ENCODE measurements around the gene KCNJ1. TPM values are rescaled to one million over a fixed set of nuclear protein-coding genes. Genes with fewer than 3 reads are reported as not detected.
A peak's percentile ranks its signal among the peaks of the same experiment; 100 is the strongest.

KCNJ1 gene
- total and polyA plus RNA-seq, 10 of the 15 experiments (the other 5 are each of a cell fraction or from before 2014, with no cell fraction given): not detected

DNA sequence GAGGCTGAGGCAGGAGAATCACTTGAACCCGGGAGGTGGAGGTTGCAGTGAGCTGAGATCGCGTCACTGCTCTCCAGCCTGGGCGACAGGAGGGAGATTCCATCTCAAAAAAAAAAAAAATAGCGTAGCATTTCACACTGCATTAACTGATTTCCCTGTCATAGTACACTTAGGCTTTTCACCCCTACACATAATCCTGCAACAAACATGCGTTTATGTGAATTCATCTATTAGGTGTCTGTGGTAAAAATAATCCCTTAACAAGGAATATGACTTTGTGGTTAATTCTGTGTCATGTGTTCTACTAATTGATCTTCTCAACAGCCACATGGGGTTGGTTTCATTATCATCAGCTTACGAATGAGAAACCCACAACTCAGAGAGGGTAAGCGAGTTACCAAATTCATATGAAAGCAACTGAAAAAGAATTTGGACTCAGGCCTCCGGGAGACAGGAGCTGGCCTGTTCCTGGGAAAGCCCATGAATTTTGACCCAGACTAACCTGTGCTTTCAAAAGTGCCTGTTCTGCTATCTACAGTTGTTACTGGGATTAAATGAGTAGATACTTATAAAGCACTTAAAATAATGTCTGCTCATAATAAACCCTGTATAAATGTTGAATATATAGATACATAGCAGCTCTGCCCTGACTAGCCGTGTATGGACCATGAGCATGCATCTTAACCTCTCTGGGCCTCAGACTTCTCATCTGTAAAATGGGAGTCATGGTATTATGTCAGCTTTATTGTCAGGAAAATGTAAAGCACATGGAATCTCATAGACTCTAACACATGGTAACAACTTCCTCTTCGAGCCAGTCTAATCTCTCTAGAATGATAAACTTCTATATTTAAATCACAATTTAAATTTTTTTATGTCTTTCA, 36.6 kb downstream of the KCNJ1 start (continued):
- TF ChIP-seq NFYA (IDR thresholded peaks at IDR 0.05; ENCODE audit: borderline replicate concordance, low read depth, low read length): no peak
- no peak for TF ChIP-seq IRF4 (IDR thresholded peaks at IDR 0.05; ENCODE audit: low read depth, low read length)
- TF ChIP-seq TCF3 (IDR thresholded peaks at IDR 0.05; ENCODE audit: borderline replicate concordance, insufficient read depth, low read depth, low read length): no peak
- TF ChIP-seq, protein P1, sequence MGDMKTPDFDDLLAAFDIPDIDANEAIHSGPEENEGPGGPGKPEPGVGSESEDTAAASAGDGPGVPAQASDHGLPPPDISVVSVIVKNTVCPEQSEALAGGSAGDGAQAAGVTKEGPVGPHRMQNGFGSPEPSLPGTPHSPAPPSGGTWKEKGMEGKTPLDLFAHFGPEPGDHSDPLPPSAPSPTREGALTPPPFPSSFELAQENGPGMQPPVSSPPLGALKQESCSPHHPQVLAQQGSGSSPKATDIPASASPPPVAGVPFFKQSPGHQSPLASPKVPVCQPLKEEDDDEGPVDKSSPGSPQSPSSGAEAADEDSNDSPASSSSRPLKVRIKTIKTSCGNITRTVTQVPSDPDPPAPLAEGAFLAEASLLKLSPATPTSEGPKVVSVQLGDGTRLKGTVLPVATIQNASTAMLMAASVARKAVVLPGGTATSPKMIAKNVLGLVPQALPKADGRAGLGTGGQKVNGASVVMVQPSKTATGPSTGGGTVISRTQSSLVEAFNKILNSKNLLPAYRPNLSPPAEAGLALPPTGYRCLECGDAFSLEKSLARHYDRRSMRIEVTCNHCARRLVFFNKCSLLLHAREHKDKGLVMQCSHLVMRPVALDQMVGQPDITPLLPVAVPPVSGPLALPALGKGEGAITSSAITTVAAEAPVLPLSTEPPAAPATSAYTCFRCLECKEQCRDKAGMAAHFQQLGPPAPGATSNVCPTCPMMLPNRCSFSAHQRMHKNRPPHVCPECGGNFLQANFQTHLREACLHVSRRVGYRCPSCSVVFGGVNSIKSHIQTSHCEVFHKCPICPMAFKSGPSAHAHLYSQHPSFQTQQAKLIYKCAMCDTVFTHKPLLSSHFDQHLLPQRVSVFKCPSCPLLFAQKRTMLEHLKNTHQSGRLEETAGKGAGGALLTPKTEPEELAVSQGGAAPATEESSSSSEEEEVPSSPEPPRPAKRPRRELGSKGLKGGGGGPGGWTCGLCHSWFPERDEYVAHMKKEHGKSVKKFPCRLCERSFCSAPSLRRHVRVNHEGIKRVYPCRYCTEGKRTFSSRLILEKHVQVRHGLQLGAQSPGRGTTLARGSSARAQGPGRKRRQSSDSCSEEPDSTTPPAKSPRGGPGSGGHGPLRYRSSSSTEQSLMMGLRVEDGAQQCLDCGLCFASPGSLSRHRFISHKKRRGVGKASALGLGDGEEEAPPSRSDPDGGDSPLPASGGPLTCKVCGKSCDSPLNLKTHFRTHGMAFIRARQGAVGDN (IDR thresholded peaks at IDR 0.05): peak; percentile 53; the same call in 1 of the 2 replicates
- TF ChIP-seq SRF (IDR thresholded peaks at IDR 0.05; ENCODE audit: low read depth in 2 of 2, low read length in 2 of 2): no peak
- no peak for TF ChIP-seq NFYB (IDR thresholded peaks at IDR 0.05; ENCODE audit: insufficient read depth, low read depth, low read length)
- no peak for TF ChIP-seq RB1 (IDR thresholded peaks at IDR 0.05; ENCODE audit: borderline replicate concordance)
- no peak for TF ChIP-seq ZZZ3 (IDR thresholded peaks at IDR 0.05; ENCODE audit: control insufficient read depth, insufficient read length, low read depth)
- no peak for TF ChIP-seq TAF1 (IDR thresholded peaks at IDR 0.05; ENCODE audit: borderline replicate concordance, low read depth, low read length)
- TF ChIP-seq CREB1 (IDR thresholded peaks at IDR 0.05; ENCODE audit: low read depth): no peak
- no peak for TF ChIP-seq HDAC6 (IDR thresholded peaks at IDR 0.05; ENCODE audit: unreplicated experiment)
- TF ChIP-seq STAT1 (conservative IDR thresholded peaks at IDR 0.05): no peak

Data from GM12878 (cell line).